Right atrium auricular region (tissue), 2 donors: ENCODE measurements around the gene IFNGR1. TPM values are rescaled to one million over a fixed set of nuclear protein-coding genes. Genes with fewer than 3 reads are reported as not detected.

Experiments used
- DNase-seq: peaks from one replicate; pipeline ENCODE4 v3.0.0-alpha.2; 2019; ENCODE audit warnings: low spot score
- H3K27ac ChIP-seq, 2 donors: fragments of 200-600 bp; sonication (generic); 1 replicate in 1 of 2; 2 replicates in 1 of 2; pipeline ENCODE4 v1.5.1; 2016 to 2019
- H3K27me3 ChIP-seq, 2 donors: fragments of 200-600 bp; sonication (generic); one replicate each; pipeline versions ENCODE4 v1.5.1 to v1.6.0; 2017 to 2019
- H3K36me3 ChIP-seq: fragments of 200-600 bp; sonication (generic); one replicate; pipeline ENCODE4 v1.5.1; 2016
- H3K4me1 ChIP-seq, 2 donors: fragments of 200-600 bp; sonication (generic); one replicate each; pipeline versions ENCODE4 v1.5.1 to v1.6.0; 2017 to 2019
- H3K4me3 ChIP-seq, 2 donors: fragments of 200-600 bp; sonication (generic); 1 replicate in 1 of 2; 2 replicates in 1 of 2; pipeline ENCODE4 v1.5.1; 2017 to 2019; ENCODE audit warnings: mild to moderate bottlenecking in 1 of 2, moderate library complexity in 1 of 2
- H3K9me3 ChIP-seq, 2 donors: fragments of 200-600 bp; sonication (generic); one replicate each; pipeline ENCODE4 v1.5.1; 2019
- total RNA-seq, 2 donors: library from RNA; depleted of rRNA; stranded (reverse); fragments of >200 nt; gene quantifications; one replicate each; pipeline ENCODE4 v1.1.0, GENCODE V29; 2016
- TF ChIP-seq, protein P1 (sequence below), 2 donors: fragments of 200-600 bp; sonication (generic); IDR thresholded peaks; one replicate each; pipeline ENCODE4 v1.5.1; 2019; ENCODE audit warnings: antibody characterized with exemption in 2 of 2

IFNGR1 gene
- total RNA-seq, 2 donors from 2014 or later: 111 to 143 TPM

DNA sequence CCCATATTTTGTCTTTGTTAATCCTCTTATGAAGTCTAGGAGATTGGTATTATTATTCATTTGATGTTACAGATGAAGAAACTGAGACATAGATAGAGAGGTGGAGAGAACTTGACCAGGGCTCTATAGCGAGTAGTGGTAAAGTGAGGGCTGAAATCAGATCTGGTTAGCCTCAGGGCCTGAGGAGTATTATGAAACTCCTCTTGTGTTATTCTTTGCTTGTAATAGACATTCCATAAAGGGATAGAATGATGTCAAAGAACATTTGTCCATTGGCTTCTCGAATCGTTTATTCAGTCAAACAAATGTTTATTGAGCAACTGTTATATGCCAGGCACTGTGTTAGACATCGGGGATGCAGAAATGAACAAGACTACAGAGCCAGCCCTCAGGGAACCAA lies 45.7 kb downstream of the IFNGR1 start, which contains the start of gene IL22RA2:
Gene IL22RA2 (minus strand): TSS at position 144 of the 400 bp plus-strand sequence. CDS start 11,895 bp downstream, outside the sequence.
- TF ChIP-seq, protein P1, sequence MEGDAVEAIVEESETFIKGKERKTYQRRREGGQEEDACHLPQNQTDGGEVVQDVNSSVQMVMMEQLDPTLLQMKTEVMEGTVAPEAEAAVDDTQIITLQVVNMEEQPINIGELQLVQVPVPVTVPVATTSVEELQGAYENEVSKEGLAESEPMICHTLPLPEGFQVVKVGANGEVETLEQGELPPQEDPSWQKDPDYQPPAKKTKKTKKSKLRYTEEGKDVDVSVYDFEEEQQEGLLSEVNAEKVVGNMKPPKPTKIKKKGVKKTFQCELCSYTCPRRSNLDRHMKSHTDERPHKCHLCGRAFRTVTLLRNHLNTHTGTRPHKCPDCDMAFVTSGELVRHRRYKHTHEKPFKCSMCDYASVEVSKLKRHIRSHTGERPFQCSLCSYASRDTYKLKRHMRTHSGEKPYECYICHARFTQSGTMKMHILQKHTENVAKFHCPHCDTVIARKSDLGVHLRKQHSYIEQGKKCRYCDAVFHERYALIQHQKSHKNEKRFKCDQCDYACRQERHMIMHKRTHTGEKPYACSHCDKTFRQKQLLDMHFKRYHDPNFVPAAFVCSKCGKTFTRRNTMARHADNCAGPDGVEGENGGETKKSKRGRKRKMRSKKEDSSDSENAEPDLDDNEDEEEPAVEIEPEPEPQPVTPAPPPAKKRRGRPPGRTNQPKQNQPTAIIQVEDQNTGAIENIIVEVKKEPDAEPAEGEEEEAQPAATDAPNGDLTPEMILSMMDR (IDR thresholded peaks at IDR 0.05): no peak
- Histone ChIP-seq H3K4me3 (no peak within 1 kb of the TSS), H3K27ac (peak within 1 kb of the TSS; percentile 69 to 83), H3K4me1 (no peaks in the 10 kb centered on the region), H3K27me3 (no peaks in the 10 kb centered on the region), H3K9me3 (no peaks in the 10 kb centered on the region), H3K36me3 (no peaks in the 10 kb centered on the region)
- DNase-seq: no peak

DNA sequence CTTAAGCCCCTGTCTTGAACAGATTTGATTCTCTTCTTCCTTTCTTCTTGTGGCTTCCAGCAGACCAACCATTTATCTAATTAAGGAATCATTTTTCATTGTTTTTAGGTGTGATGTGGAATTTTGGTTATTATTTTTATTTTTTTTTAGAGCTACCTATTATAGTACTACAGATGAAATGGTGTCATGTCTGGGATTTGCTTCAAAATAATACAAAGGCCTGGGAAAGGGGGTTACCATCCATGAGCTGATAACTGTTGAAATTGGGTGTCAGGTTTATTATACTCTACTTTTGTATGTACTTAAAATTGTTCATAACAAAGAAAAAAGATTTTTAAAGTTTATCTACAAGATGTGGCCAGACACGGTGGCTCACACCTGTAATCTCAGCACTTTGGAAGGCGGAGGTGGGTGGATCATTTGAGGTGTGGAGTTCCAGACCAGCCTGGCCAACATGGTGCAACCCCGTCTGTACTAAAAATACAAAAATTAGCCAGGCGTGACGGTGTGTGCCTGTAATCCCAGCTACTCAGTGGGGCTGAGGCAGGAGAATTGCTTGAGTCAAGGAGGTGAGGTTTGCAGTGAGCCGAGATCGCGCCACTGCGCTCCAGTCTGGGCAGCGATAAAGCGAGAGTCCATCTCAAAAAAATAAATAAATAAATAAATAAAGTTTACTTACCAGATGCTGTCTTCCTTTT lies 46.3 kb downstream of the IFNGR1 start:
- H3K4me3 ChIP-seq: no peak overlapping the region
- DNase-seq: no peak

DNA sequence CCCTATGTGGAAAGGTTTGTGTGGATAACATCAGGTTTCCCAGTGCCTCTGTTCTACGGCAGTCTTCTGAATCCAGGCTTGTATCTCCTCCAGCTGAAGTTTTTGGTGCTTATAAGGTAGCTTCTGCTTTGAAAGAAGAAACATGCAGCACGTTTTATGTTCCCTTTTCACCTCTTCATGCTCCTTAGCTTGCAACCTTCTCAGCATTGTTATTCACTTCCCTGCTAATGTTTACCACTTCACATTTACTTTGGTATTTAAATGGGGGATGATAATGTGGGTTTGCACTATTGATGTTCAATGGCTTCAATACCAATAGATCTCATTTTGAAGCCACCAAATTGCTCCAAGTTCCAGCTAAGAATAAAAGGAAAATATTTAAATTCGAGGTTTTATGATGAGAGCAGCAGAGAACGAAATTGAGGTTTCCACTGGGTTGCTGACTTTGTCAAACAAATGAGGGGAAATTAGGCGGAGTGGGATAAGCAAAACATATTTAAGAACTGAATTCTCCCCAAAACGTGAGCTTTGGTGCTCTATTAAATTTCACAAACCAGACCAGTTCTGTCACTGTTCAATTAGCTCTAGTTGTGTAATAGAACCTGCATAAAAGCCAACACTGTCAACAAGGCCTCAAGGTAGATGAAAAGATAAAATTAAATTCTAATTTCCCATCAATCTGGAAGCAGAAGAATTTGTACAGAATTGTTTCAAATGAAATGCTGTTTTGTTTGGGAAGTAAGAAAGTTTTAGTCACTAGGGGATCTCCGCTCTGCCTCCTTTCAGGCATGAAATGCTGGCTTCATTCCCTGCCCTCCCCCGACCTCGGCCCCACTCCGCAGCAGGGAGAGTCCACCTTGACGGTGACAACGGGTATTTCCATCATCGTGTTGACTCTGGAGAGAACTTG lies 47.1 kb downstream of the IFNGR1 start:
- H3K27ac ChIP-seq: peak overlapping the region in 1 of 2 donors; percentile 11
- no peak for DNase-seq
- no peaks in the 10 kb centered on the region for H3K36me3 ChIP-seq
- H3K9me3 ChIP-seq: no peaks in the 10 kb centered on the region
- H3K27me3 ChIP-seq: no peaks in the 10 kb centered on the region
- no peak overlapping the region for H3K4me3 ChIP-seq
- TF ChIP-seq, protein P1 (IDR thresholded peaks at IDR 0.05): no peak
- no peaks in the 10 kb centered on the region for H3K4me1 ChIP-seq

More for the DNA sequence above, 46.3 kb downstream of the IFNGR1 start:
- H3K4me1 ChIP-seq: no peaks in the 10 kb centered on the region
- no peaks in the 10 kb centered on the region for H3K36me3 ChIP-seq
- TF ChIP-seq, protein P1 (IDR thresholded peaks at IDR 0.05): no peak
- no peaks in the 10 kb centered on the region for H3K9me3 ChIP-seq
- peak overlapping the region in 1 of 2 donors; percentile 83 for H3K27ac ChIP-seq
- H3K27me3 ChIP-seq: no peaks in the 10 kb centered on the region

DNA sequence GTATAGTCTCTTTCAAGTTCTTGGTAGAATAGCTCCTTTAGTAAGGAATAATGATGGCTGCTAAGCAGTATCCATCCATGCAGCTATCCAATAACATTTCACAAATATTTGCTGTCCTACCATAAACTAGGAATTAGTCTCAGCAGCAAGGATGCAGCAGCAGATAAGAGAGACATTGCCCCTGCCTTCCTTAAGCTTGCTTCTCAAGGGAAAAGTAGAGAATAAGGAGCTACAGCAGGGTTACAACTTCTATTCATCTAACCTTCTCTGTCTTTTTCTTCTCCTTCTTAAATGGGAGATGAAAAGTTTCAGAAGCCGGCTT lies 48.2 kb downstream of the IFNGR1 start:
- no peaks in the 10 kb centered on the region for H3K27me3 ChIP-seq
- TF ChIP-seq, protein P1 (IDR thresholded peaks at IDR 0.05): no peak
- H3K27ac ChIP-seq: peak overlapping the region in 1 of 2 donors; percentile 79
- no peaks in the 10 kb centered on the region for H3K9me3 ChIP-seq
- H3K4me3 ChIP-seq: no peak overlapping the region
- H3K4me1 ChIP-seq: no peaks in the 10 kb centered on the region
- no peak for DNase-seq
- no peaks in the 10 kb centered on the region for H3K36me3 ChIP-seq

DNA sequence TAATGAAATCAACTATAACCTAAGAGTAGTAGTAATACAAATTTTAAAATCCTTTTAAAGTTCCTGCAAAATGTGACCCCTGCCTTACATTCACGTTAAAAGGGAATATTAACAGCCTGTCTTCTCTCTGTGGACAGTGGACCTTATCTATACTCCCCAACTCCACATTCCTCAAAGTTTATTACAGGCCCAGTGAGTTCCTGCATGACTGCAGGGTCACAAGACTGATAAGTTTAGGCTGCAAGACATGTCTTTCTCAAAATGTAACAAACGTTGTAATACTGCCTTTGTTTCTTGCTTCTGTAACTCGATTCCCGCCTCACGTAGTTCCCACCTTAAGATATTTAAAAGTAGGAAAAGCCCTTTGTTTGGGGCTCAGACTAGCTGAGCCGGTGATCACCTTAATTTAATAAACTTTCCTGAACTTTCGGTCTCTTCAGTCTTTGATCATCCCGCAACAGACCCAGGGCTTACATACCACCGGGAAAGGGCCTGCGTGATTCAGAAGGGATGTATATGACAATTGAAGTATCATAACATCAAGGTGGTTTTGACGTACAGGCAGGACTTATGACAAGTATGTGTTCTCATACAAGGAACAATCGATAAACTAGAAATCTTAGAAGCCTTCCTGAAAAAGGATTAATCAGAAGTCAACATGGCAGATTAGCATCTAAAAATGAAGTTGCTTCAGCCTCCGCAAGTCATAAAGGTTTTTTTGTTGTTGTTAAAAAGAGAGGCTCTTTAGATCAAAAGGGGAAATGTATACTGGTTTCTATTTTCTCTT lies 48.7 kb downstream of the IFNGR1 start:
- no peak overlapping the region for H3K4me3 ChIP-seq
- no peak for DNase-seq
- H3K4me1 ChIP-seq: no peaks in the 10 kb centered on the region
- TF ChIP-seq, protein P1 (IDR thresholded peaks at IDR 0.05): no peak
- H3K9me3 ChIP-seq: no peaks in the 10 kb centered on the region
- no peaks in the 10 kb centered on the region for H3K27me3 ChIP-seq
- peak overlapping the region in 1 of 2 donors; percentile 79 for H3K27ac ChIP-seq
- no peaks in the 10 kb centered on the region for H3K36me3 ChIP-seq
